Epithelial cell of esophagus (primary cell): ENCODE data around the gene CUBN.
A peak's percentile ranks its signal among the peaks of the same experiment; 100 is the strongest.

Experiments used
- DNase-seq: peaks from one replicate; pipeline ENCODE4 v3.0.0; 2010; ENCODE audit warnings: low read depth
- H3K4me3 ChIP-seq: 2 replicates; pipeline ENCODE4 v1.5.1; 2011; ENCODE audit warnings: mild to moderate bottlenecking, low read length, control low read depth
- TF ChIP-seq, protein P1 (sequence below): IDR thresholded peaks from 2 replicates; pipeline ENCODE4 v1.5.1; 2011; ENCODE audit warnings: low read depth, mild to moderate bottlenecking, low read length, control low read depth, inconsistent platforms; ENCODE audit not compliant: insufficient read depth; ENCODE audit errors: missing control alignments

CUBN gene

GRCh38 chr10:16901106-16901505 is 228.5 kb downstream of the CUBN start:
- no peak for DNase-seq
- H3K4me3 ChIP-seq = no peak overlapping the region
- TF ChIP-seq, protein P1, sequence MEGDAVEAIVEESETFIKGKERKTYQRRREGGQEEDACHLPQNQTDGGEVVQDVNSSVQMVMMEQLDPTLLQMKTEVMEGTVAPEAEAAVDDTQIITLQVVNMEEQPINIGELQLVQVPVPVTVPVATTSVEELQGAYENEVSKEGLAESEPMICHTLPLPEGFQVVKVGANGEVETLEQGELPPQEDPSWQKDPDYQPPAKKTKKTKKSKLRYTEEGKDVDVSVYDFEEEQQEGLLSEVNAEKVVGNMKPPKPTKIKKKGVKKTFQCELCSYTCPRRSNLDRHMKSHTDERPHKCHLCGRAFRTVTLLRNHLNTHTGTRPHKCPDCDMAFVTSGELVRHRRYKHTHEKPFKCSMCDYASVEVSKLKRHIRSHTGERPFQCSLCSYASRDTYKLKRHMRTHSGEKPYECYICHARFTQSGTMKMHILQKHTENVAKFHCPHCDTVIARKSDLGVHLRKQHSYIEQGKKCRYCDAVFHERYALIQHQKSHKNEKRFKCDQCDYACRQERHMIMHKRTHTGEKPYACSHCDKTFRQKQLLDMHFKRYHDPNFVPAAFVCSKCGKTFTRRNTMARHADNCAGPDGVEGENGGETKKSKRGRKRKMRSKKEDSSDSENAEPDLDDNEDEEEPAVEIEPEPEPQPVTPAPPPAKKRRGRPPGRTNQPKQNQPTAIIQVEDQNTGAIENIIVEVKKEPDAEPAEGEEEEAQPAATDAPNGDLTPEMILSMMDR = no peak

- H3K4me3 ChIP-seq = no peak overlapping the region
- TF ChIP-seq, protein P1 = no peak
- DNase-seq = no peak
These were observed 232.6 kb downstream of the CUBN start for GRCh38 chr10:16896993-16897392.

GRCh38 chr10:16894821-16895220 is 234.8 kb downstream of the CUBN start:
- H3K4me3 ChIP-seq = no peak overlapping the region
- no peak for DNase-seq
- TF ChIP-seq, protein P1 = no peak

GRCh38 chr10:16893664-16894063 is 235.9 kb downstream of the CUBN start:
- no peak overlapping the region for H3K4me3 ChIP-seq
- TF ChIP-seq, protein P1 = no peak
- peak; percentile 47 for DNase-seq

DNA sequence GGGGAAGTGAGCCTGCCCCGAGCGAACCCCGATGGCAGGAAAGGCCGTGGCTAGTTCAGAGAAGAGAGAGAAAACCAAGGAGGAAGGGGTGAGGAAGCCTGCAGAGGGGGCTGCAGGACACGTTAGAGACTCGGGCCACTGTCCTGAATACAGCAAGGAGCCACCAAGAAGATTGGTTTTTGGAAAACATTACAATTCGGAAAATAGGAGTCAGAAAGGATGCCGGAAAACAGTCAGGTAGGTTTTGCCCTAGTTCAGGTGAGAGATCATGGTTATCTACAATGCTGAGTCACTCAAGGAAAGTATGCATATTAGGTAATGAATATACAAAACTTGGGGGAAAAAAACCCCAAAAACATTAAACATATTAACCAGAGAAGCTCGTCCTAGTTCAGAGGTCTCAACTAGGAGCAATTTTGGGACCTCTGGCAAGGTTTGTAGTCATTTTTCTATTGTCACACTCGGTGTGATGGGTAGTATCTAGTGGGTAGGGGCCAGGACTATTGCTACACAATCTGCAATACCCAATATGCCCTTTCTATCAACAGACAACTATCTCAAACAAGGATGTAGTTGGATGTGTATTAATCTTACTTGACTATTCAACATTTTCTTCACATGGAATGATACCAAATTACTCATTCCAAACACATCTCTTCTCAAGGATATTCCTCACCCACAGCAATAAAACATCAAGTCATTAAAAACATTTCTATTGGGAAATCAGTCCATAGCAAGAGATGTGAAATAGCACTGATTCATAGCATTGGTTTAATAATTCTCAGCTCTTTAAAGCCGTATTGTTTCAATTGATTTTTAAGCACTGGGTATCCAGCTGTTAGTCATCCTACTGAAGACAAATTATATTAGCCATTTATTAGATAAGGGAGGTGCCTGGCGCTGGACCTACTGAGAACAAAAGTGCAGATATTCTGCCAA is 238.0 kb downstream of the CUBN start:
- TF ChIP-seq, protein P1 = no peak
- H3K4me3 ChIP-seq = no peak overlapping the region
- DNase-seq = peak; percentile 84

DNA sequence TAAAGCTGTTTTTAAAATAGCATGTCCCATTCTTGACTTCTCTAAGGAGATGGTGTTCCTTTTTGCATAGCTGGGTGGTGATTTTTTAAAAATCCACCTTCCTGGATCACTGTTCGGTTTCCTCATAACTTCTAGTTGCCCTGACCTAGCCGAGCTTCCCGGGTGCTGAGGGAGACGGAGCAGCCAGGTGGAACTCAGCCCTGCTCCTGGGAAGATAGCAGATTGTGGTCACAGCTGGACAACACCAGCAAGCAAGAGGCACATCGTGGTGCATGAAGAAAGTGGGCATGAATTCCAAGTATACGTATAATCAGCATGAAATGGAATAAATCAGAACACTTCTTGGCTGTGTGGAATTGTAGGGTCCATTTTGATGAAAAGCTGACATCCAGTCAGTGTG is 238.9 kb downstream of the CUBN start:
- TF ChIP-seq, protein P1 = no peak
- DNase-seq = no peak
- no peak overlapping the region for H3K4me3 ChIP-seq
